GM19324 (cell line): Measurements from ENCODE around the gene DNAJC3.
"Not testable (repeated sequence)": the region's sequence is repeated elsewhere in the genome, so short reads cannot be mapped to it uniquely, and the experiment has no call there.

Source experiments
- ATAC-seq: cut with Tn5 transposase; IDR thresholded peaks from one replicate; pipeline ENCODE4 v1.9.1; 2021; ENCODE audit warnings: mild to moderate bottlenecking, moderate library complexity; ENCODE audit not compliant: unreplicated experiment, low FRiP score

The DNAJC3 gene

GRCh38 chr13:95671597-95671996 is 5.3 kb upstream of the DNAJC3 start:
- ATAC-seq = no peak

GRCh38 chr13:95676105-95676761 is 706 bp upstream of the DNAJC3 start:
- ATAC-seq = peak; percentile 6

GRCh38 chr13:95677564-95678266 is 776 bp downstream of the DNAJC3 start:
- ATAC-seq = no peak

GRCh38 chr13:95678967-95679366 is 2.0 kb downstream of the DNAJC3 start:
- ATAC-seq = no peak

GRCh38 chr13:95679722-95680121 is 2.8 kb downstream of the DNAJC3 start:
- no peak for ATAC-seq

GRCh38 chr13:95684418-95684817 is 7.5 kb downstream of the DNAJC3 start:
- ATAC-seq = no peak

GRCh38 chr13:95684960-95685359 is 8.0 kb downstream of the DNAJC3 start:
- ATAC-seq = not testable (repeated sequence)

GRCh38 chr13:95689582-95689926 is 12.6 kb downstream of the DNAJC3 start:
- ATAC-seq = no peak

- ATAC-seq = not testable (repeated sequence)
Measured at GRCh38 chr13:95690986-95691385, 14.0 kb downstream of the DNAJC3 start.

- ATAC-seq = no peak
Measured at GRCh38 chr13:95697052-95697680, 20.2 kb downstream of the DNAJC3 start.

GRCh38 chr13:95698047-95698749 is 21.3 kb downstream of the DNAJC3 start:
- no peak for ATAC-seq

- ATAC-seq = no peak
Measured at GRCh38 chr13:95703576-95703975, 26.6 kb downstream of the DNAJC3 start.

- no peak for ATAC-seq
Measured at GRCh38 chr13:95704510-95704909, 27.6 kb downstream of the DNAJC3 start.

GRCh38 chr13:95706356-95706755 is 29.4 kb downstream of the DNAJC3 start:
- no peak for ATAC-seq

GRCh38 chr13:95707035-95707434 is 30.1 kb downstream of the DNAJC3 start:
- ATAC-seq = no peak

GRCh38 chr13:95707442-95708390 is 30.8 kb downstream of the DNAJC3 start:
- ATAC-seq = no peak

- no peak for ATAC-seq
Measured at GRCh38 chr13:95708391-95708774, 31.4 kb downstream of the DNAJC3 start.

- no peak for ATAC-seq
Measured at GRCh38 chr13:95708811-95709500, 32.0 kb downstream of the DNAJC3 start.

- no peak for ATAC-seq
Measured at GRCh38 chr13:95710313-95710712, 33.4 kb downstream of the DNAJC3 start.

- not testable (repeated sequence) for ATAC-seq
Measured at GRCh38 chr13:95712846-95713245, 35.9 kb downstream of the DNAJC3 start.
